ENCODE results near the gene XXYLT1.

- no peak for TF ChIP-seq CTCF (conservative IDR thresholded peaks at IDR 0.05; ENCODE audit: low read depth, low read length)
- TF ChIP-seq EZH2 (IDR thresholded peaks at IDR 0.05; ENCODE audit: low read length, unreplicated experiment) = no peak
- no peak for TF ChIP-seq EZH2phosphoT487 (IDR thresholded peaks at IDR 0.05; ENCODE audit: borderline replicate concordance, low read length)
These were observed 63.9 kb downstream of the XXYLT1 start for GRCh38 chr3:195207056-195207455.
